Inferior parietal cortex (tissue), 1 donor: ENCODE results near the gene ATG4A.

Experiments
- DNase-seq: peaks from one replicate; pipeline ENCODE4 v3.0.0-alpha.2; 2016; ENCODE audit errors: extremely low spot score

The ATG4A gene, protein sequence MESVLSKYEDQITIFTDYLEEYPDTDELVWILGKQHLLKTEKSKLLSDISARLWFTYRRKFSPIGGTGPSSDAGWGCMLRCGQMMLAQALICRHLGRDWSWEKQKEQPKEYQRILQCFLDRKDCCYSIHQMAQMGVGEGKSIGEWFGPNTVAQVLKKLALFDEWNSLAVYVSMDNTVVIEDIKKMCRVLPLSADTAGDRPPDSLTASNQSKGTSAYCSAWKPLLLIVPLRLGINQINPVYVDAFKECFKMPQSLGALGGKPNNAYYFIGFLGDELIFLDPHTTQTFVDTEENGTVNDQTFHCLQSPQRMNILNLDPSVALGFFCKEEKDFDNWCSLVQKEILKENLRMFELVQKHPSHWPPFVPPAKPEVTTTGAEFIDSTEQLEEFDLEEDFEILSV

GRCh38 chrX:108091264-108091877 lies at the start of gene ATG4A, which contains the start of gene PSMD10:
Gene ATG4A (plus strand): TSS chrX:108091778. CDS start chrX:108091827, 49 bp downstream.
Gene PSMD10 (minus strand): TSS chrX:108091542. CDS start chrX:108091520, 22 bp downstream.
- peak; percentile 91 for DNase-seq

DNA sequence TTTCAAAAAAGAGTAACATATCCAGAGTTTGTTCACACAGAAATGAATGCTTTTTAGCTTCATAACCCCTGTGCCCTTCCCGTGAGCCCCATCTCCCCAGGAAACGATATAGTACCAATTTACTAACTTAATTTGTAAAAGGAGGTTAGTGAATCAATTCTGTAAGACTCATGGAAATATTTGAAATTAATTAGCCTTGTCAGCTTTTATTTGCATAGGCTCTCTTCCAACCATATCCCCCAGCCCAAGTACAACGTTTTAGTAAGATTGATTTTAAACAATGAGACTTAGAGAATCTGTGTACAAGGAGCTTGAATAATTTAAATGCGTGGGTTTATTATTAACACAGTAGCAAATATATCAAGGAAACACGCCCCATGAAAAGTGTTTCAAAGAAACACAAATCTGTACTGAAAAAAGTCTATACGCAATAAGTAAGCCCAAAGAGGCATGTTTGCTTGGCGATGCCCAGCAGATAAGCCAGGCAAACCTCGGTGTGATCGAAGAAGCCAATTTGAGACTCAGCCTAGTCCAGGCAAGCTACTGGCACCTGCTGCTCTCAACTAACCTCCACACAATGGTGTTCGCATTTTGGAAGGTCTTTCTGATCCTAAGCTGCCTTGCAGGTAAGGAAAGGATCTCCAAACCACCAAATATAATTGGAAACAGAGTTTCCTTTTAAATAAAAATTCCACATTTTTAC lies 46.9 kb upstream of the ATG4A start, which contains the start of gene VSIG1:
VSIG1 (plus strand) TSS at position 512 of the 703 bp plus-strand sequence; CDS start at position 578, 66 bp downstream.
- DNase-seq = no peak

- DNase-seq = no peak
Observed at GRCh38 chrX:108049649-108050048, 41.9 kb upstream of the ATG4A start.

GRCh38 chrX:108053218-108053617 lies 38.4 kb upstream of the ATG4A start:
- no peak for DNase-seq

DNA sequence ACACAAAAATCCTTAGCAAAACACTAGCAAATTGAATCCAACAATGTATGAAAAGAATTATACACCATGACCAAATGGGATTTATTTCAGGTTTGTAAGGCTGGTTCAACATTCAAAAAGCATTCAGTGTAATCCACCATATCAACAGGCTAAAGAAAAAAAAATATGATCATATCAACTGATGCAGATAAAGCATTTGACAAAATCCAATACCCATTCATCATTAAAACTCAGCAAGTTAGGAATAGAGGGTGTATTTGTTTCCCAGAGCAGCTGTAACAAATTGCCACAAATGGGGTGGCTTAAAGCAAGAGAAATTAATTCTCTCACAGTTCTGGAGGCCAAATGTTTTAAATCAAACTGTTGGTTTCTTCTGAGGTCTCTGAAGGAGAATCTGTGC lies 36.0 kb upstream of the ATG4A start:
- DNase-seq = no peak

DNA sequence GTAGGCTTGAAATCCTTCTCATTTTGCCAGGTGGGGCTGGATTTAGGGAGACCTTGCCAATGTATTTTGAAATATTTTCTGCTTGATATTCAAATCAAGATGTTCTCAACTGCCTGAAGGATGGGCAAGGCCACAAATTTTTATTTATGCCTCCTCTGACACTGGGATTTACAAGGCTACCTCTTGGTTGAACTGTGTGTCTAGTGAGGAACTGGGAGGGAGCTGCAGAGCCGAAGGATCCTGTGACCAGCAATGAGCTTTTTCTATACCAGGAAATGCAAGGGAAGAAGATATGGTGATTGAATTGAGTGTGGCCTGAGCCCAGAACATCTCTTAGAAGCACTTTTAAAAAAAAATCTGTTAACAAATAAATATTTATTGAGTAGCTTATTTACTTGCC lies 31.8 kb upstream of the ATG4A start:
- no peak for DNase-seq

DNA sequence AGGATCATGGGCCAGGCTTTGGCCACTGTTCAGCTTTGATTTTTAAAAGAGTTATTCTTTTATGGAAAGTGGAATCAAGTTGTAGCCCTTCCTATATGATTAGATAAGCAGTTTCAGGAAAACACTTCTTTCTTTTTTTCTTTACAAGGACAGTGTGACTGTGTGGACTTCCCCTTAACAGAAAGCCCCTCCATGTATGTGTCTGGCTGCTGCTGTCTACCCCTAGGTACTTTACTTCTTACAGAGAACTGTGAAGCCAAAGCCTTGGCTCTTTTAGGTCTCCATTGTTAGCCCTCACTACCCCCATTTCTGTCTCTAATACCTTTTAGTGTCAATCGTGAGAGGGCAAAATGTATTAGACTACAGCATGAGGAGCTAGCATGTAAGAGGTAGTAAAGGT lies 27.6 kb upstream of the ATG4A start:
- DNase-seq = no peak

- DNase-seq = no peak
Observed at GRCh38 chrX:108064613-108065012, 27.0 kb upstream of the ATG4A start.

GRCh38 chrX:108068121-108068520 lies 23.5 kb upstream of the ATG4A start:
- DNase-seq = no peak

- no peak for DNase-seq
Observed at GRCh38 chrX:108070891-108071290, 20.7 kb upstream of the ATG4A start.

DNA sequence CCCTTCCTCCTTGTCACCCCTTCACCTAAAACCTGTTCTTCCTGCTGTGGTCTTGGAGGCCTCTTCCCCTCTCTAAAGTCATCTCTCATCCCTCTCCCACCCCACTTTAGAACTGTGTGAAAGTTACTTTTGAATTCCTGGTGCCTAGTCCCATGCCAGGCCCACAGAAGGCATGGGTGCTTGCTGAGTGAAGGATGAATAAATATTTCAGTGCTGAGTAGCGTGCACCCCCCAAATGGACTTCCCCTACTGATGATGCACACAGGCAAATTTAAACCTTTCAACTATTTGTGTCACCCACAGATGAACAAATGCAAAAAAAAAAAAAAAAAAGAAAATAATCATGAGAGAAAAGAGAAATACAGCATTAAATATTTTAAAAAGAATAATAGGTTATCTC lies 20.0 kb upstream of the ATG4A start:
- DNase-seq = no peak

GRCh38 chrX:108072746-108073145 lies 18.8 kb upstream of the ATG4A start:
- DNase-seq = no peak

GRCh38 chrX:108081110-108081509 lies 10.5 kb upstream of the ATG4A start:
- no peak for DNase-seq

- no peak for DNase-seq
Observed at GRCh38 chrX:108087792-108088191, 3.8 kb upstream of the ATG4A start.

GRCh38 chrX:108088511-108088910 lies 3.1 kb upstream of the ATG4A start:
- DNase-seq = no peak

- peak; percentile 1 for DNase-seq
Observed at GRCh38 chrX:108090491-108091263, 901 bp upstream of the ATG4A start.

DNA sequence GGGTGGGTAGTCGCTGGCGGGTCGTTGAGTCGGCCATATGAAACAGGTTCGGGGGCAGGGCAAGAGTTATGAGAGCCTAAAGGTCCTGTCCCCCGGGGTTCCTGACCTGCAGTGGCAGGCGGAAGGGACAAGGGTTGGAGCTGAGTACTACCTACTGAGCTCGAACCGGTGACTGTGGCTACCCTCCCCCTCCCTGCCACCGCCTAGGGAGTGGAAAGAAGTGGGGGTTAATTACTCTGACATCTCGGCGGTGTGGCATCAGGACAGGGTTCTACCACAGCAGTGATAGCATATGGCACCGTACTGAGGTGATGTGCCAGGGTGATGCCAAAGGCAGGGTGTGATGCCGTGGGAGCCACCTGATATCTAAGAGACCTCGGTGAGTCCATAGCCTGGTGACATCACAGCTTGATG lies 307 bp downstream of the ATG4A start:
- no peak for DNase-seq

GRCh38 chrX:108097380-108097779 lies 5.8 kb downstream of the ATG4A start:
- no peak for DNase-seq

DNA sequence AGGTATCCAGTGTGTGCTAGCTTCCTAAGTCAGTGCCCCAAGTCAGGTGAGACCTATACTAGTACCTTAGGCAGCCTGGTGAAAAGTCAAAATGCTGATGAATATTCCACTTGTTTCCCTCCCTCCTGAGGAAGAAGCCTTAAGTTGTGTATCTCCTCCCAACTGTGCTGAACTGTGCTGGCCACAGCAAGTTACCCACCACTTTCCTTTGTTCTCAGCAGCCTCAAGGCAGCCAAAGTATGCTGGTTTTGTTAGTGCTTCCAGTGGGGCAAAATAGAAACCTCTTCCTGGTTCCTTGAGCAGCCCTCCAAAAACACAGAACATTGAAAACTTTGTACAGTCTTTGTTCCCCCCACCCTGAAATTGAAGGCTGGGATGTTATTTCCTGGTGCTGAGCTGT lies 13.9 kb downstream of the ATG4A start:
- no peak for DNase-seq

GRCh38 chrX:108114541-108114940 lies 23.0 kb downstream of the ATG4A start:
- DNase-seq = no peak

DNA sequence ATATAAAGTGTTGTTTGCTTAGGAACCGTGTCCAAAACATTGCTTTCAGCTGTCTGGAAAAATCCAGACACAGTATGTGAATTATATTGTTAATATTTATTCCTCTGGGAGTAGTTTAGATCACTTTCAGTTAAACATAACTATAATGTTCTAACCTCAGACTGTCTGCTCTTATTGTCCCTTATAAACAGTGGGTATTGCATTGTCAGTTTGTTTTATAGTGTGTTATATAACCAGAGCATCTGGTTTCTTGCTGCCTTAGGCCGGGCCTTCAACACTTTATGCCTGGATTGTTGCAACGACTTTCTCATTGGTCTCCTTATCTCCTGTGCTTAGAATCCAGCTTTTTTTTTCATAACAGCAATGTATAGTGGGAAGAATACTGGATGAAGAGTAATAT lies 26.4 kb downstream of the ATG4A start:
- DNase-seq = no peak

DNA sequence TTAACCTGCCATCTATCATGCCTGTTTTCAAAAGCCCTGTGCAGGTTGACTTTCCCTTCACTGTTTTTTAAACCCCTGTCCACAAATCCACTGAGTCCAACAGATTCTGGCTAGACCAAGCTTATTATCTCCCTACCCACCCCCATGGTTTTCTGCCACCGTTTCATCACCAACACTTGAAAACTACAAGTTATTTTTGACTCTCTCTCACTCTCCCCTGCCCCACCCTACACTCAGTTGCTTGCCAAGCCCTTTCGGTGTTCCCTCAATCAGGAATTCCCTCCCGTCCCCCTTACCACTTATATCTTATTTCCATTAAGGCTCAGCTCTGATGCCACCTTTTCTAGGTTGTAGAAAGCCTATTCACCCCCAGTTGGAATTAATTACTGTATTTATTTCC lies 29.7 kb downstream of the ATG4A start:
- no peak for DNase-seq
